Activated CD4-positive, alpha-beta T cell treated with anti-CD3 and anti-CD28 coated beads, Interleukin-2, Interleukin-6, amounts not matched to agents 100 ng/mL and 50 ng/mL, durations not matched to agents 16 hours and 8 hours (primary cell): ENCODE measurements around the gene TTC16.
"Not testable (repeated sequence)": the region's sequence is repeated elsewhere in the genome, so short reads cannot be mapped to it uniquely, and the experiment has no call there.

ENCODE experiments used
- DNase-seq: peaks from one replicate; pipeline ENCODE4 v3.0.0-alpha.2; 2020

The TTC16 gene

GRCh38 chr9:127746959-127747569 lies 31.2 kb downstream of the TTC16 start:
- no peak for DNase-seq

- no peak for DNase-seq
Observed at GRCh38 chr9:127749090-127749787, 33.4 kb downstream of the TTC16 start.

- no peak for DNase-seq
Observed at GRCh38 chr9:127751269-127752054, 35.6 kb downstream of the TTC16 start.

DNA sequence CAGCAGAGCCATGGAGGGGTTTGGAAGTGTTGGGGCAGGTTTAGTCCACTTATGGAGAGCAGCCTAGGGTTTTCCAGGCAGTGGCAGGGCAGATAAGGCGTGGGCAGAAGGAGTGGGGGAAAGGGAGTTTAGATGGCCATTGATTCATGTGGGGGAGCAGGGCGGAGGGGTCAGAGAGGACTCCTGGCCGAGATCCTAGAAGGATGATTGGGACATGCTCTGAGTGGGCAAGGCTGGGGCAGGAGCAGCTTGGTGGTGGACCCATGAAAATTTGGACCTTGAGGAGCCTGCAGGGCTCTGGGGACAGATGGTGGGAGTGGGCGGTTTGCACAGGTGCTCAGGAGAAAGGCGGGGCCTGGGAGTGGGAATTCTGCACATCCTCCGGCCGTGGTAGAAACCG lies 37.3 kb downstream of the TTC16 start:
- no peak for DNase-seq

- DNase-seq: no peak
Observed at GRCh38 chr9:127753622-127754021, 37.7 kb downstream of the TTC16 start.

DNA sequence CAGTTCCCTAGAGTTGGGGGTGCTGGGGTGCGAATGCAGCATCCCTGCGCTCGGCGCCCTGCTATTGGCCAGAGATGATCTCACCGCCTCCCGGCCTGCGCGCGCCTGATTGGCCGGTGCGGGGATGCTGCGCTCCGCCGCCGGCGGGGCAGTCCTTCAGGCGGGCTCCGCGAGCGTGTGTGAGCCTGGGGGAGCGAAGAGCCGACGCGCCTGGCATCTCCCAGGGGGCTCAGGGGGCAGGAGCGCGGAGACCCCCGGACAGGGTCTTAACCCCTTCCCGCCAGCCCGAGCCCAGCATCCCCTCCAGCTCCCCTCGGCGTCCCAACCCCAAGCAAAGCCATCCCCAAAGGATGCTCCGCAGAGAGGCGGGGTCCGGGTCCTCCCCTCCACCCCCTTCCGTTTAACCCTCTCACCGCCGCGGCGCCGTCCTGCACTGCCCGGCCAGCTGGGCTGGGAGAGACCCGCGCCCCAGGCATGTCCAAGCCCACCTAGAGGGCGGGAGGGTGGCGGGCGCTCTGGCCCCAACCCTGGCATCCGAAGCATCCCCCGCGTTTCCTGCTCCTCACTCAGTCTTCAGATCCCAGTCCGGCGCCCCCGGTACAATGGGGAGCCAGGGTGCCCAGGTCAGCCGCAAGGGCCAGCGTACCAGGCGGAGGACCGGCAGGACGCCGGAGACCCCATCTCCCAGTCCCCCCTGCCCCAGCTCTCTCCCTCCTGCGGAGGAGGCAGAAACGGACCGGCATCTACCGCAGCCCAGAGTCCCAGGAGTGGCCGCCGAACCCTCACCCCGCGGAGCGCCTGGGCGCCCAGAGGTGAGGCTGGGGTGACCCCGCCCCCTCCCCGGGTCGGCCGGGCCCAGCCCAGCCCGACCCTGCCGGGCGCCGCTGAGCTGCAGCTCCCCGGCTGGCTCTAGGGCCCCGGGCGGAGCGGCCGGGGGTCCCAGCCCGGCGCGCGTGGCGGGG lies 38.5 kb downstream of the TTC16 start:
- DNase-seq: no peak

GRCh38 chr9:127755061-127756060 lies 39.5 kb downstream of the TTC16 start:
- DNase-seq: no peak

DNA sequence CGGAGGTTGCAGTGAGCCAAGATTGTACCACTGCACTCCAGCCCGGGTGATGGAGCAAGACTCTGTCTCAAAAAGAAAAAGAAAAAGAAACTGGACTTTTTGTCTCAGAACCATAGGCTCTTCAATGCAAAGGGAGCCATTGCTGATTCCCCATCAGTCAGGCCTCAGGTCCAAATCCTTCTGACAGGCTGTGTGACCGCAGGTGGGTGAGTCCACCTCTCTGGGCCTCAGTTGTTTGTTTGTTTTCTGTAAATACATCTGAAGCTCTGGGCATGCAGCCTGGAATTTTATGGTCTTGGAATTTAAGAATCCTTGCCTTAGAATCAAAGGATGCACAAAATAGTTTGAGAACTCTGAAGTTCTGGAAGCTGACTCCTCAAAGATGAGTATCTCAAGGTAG lies 40.4 kb downstream of the TTC16 start:
- no peak for DNase-seq

DNA sequence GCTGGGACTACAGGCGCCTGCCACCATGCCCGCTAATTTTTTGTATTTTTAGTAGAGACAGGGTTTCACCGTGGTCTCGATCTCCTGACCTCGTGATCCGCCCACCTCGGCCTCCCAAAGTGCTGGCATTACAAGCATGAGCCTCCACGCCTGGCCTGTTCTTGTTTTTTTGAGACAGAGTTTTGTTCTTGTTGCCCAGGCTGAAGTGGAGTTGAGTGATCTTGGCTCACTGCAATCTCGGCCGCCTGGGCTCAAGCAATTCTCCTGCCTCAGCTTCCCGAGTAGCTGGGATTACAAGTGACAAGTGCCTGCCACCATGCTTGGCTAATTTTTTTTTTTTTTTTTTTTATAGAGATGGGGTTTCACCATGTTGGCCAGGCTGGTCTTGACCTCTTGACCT lies 40.9 kb downstream of the TTC16 start:
- DNase-seq: not testable (repeated sequence)

DNA sequence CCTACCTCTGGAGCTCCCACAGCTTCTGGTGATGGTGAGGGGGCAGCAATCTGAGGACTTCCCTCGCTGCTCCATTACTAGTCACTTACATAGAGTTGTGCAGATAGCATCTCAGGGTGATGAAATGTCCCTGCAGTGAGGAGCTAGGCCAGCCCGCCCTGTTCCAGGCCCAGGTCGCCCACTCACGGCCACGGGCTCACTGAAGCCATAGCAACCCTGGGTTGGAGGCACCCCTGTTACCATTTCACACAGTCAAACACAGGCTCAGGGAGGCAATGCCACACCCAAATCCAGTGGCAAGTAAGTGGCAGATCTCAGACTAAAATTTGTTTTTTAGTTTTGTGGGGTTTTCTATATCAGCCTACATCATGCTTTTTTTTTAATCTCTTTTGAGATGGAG lies 43.0 kb downstream of the TTC16 start:
- no peak for DNase-seq

- DNase-seq: no peak
Observed at GRCh38 chr9:127761061-127761460, 45.2 kb downstream of the TTC16 start.

GRCh38 chr9:127761491-127761956 lies 45.6 kb downstream of the TTC16 start:
- no peak for DNase-seq

- no peak for DNase-seq
Observed at GRCh38 chr9:127762111-127762676, 46.3 kb downstream of the TTC16 start.

GRCh38 chr9:127763918-127764384 lies 48.1 kb downstream of the TTC16 start:
- peak; percentile 30 for DNase-seq

- no peak for DNase-seq
Observed at GRCh38 chr9:127765418-127765817, 49.5 kb downstream of the TTC16 start.

DNA sequence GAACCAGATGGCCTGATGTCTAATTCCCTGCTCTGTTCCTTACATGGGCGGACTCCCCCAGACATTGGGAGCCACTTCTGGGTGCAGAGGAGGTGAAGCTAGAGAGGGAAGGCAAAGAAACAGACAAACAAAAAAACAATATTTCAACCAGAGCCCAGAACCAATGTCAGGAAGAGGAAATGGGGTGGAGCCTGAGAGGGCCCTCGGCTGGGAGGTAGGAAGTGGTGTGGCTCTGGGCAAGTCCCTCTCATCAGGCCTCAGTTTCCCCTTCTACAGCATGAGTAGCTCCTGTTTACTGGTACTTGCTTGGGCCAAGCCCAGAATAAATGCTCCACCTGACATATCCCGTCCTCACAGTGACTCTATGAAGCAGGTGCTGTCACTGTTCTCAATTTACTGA lies 51.5 kb downstream of the TTC16 start:
- DNase-seq: peak; percentile 33

GRCh38 chr9:127767909-127768331 lies 52.0 kb downstream of the TTC16 start:
- no peak for DNase-seq

DNA sequence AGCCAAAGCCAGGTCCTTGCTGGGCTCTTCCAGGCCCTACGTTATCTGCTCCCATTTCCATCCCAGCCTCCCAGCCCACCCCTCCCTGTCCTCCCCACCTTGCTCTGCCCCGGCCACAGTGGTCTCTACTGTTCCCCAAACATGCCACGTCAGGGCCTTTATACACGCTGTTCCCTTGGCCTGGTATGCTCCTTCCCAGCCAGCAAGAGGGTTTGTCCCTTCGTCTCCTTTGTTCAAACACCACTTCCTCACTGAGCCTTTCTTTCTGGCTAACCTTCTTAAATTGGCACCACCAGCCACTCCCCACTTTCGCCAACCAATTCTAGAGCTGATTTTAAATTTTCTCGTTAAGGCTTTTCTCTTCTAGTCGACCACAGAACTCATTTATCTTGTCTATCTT lies 52.8 kb downstream of the TTC16 start:
- DNase-seq: no peak

DNA sequence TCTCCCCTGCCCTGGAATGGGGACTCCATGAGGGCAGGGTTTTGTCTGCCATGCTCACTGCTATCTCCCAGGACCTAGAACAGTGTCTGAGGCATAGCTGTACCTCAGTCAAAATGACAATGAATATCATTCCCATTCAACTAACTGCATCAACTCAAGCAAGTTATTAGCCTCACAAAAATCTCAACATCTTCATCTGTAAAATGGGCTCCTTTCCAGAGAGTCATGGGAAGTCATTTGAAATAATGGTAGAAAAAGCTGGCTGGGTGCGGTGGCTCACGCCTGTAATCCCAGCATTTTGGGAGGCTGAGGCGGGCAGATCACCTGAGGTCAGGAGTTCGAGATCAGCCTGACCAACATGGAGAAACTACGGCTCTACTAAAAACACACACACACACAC lies 53.2 kb downstream of the TTC16 start:
- DNase-seq: no peak

DNA sequence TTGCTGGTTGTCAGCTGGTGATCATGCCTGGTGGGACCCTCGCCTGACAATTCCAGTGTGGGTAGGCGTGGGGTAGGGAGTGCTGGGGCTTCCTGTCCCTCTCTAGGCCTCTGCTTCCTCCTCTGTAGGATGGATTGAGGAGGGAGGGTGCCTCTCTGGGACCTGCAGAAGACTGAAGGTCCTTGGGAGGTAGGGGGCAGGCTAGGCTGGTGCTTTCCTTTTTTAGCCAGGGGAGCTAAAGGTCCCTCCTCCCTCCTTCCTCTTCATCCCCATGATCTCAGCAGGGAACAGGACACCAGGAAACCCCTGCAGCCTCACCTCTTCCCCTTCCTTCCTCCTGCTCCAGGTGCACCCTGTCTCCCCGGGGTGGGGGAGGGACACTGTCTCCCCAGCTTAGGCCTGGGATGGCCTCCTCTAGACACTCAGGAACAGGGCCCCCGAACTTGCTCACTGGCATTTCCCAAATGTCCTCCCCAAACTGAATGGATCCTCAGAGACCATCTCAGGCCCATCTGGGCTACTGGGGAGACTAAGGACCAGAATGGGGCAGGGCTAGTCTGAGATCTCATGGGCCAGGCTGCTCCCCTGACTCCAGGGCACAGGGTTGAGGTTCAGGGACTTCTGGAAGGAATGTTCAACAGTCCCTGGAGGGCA lies 54.2 kb downstream of the TTC16 start:
- DNase-seq: no peak

GRCh38 chr9:127770583-127770904 lies 54.7 kb downstream of the TTC16 start:
- no peak for DNase-seq
